MG63 (cell line): Measurements from ENCODE around the gene ZNF45. TPM values are rescaled to one million over a fixed set of nuclear protein-coding genes. Genes with fewer than 3 reads are reported as not detected.
A peak's percentile ranks its signal among the peaks of the same experiment; 100 is the strongest.
"Not testable (repeated sequence)": the region's sequence is repeated elsewhere in the genome, so short reads cannot be mapped to it uniquely, and the experiment has no call there.

Experiments used
- DNase-seq: peaks from one replicate; pipeline ENCODE4 v3.0.0-alpha.2; 2020
- H3K27me3 ChIP-seq: fragments of 250-450 bp; sonication (Bioruptor Pico); 2 replicates; pipeline ENCODE4 v1.5.1; 2020; ENCODE audit warnings: mild to moderate bottlenecking, moderate library complexity
- H3K36me3 ChIP-seq: fragments of 250-450 bp; sonication (Bioruptor Pico); 2 replicates; pipeline ENCODE4 v1.5.1; 2020; ENCODE audit warnings: mild to moderate bottlenecking, moderate library complexity
- H3K4me3 ChIP-seq: fragments of 250-450 bp; sonication (Bioruptor Pico); 2 replicates; pipeline ENCODE4 v1.5.1; 2020; ENCODE audit warnings: mild to moderate bottlenecking, moderate library complexity
- H3K9me3 ChIP-seq: fragments of 250-450 bp; sonication (Bioruptor Pico); 2 replicates; pipeline ENCODE4 v1.5.1; 2020; ENCODE audit warnings: mild to moderate bottlenecking, moderate library complexity
- total RNA-seq: library from RNA; depleted of rRNA; stranded (reverse); fragments of >200 nt; shearing (Covaris generic); gene quantifications from 2 replicates; pipeline ENCODE4 v1.2.3, GENCODE V29; 2014; ENCODE audit warnings: low replicate concordance; rRNA removed

ZNF45 gene
- total RNA-seq, result 6.8 and 8.6 TPM in 2 replicates

- H3K27me3 ChIP-seq, result no peaks in the 10 kb centered on the region
- H3K36me3 ChIP-seq, result peaks cover 28% of the 10 kb centered on the region
- DNase-seq, result peak; percentile 93
- H3K4me3 ChIP-seq, result peak within 1 kb of the TSS; percentile 75
- peaks cover 25% of the 10 kb centered on the region for H3K9me3 ChIP-seq
Measured at GRCh38 chr19:43934985-43935708, at the start of gene ZNF45. Gene ZNF45 (minus strand): TSS chr19:43935282. CDS start chr19:43922185, 13,097 bp downstream.

- Histone ChIP-seq H3K9me3 (peaks cover 6% of the 10 kb centered on the region; the same call in 1 of the 2 replicates), H3K36me3 (no peaks in the 10 kb centered on the region), H3K4me3 (peak overlapping the region; percentile 63), H3K27me3 (no peaks in the 10 kb centered on the region)
- no peak for DNase-seq
Measured at GRCh38 chr19:43984687-43985000, 49.6 kb upstream of the ZNF45 start.

GRCh38 chr19:43983912-43984686 is 49.0 kb upstream of the ZNF45 start, which contains the start of gene ZNF155:
Gene ZNF155 (plus strand): TSS chr19:43984188. CDS start chr19:43988544, 4,356 bp downstream.
- H3K4me3 ChIP-seq, result peak within 1 kb of the TSS; percentile 63
- DNase-seq, result peak; percentile 93
- H3K36me3 ChIP-seq, result no peaks in the 10 kb centered on the region

GRCh38 chr19:43983544-43983911 is 48.4 kb upstream of the ZNF45 start:
- no peak for DNase-seq
- no peaks in the 10 kb centered on the region for H3K36me3 ChIP-seq
- H3K9me3 ChIP-seq, result peaks cover 9% of the 10 kb centered on the region
- no peaks in the 10 kb centered on the region for H3K27me3 ChIP-seq
- peak overlapping the region; percentile 63 for H3K4me3 ChIP-seq

More at GRCh38 chr19:43983912-43984686, 49.0 kb upstream of the ZNF45 start, which contains the start of gene ZNF155:
- Histone ChIP-seq H3K9me3 (peaks cover 6% of the 10 kb centered on the region), H3K27me3 (no peaks in the 10 kb centered on the region)

- no peak for DNase-seq
- Histone ChIP-seq H3K9me3 (peaks cover 47% of the 10 kb centered on the region), H3K4me3 (no peak overlapping the region), H3K27me3 (no peaks in the 10 kb centered on the region), H3K36me3 (no peaks in the 10 kb centered on the region)
Measured at GRCh38 chr19:43976732-43977131, 41.6 kb upstream of the ZNF45 start.

GRCh38 chr19:43966079-43966694 is 31.1 kb upstream of the ZNF45 start:
- H3K36me3 ChIP-seq, result peaks cover 44% of the 10 kb centered on the region
- no peak overlapping the region for H3K4me3 ChIP-seq
- no peak for DNase-seq
- no peaks in the 10 kb centered on the region for H3K27me3 ChIP-seq
- peaks cover 71% of the 10 kb centered on the region for H3K9me3 ChIP-seq

GRCh38 chr19:43960411-43960810 is 25.3 kb upstream of the ZNF45 start:
- no peak for DNase-seq
- Histone ChIP-seq H3K36me3 (peaks cover 16% of the 10 kb centered on the region), H3K27me3 (no peaks in the 10 kb centered on the region), H3K4me3 (no peak overlapping the region), H3K9me3 (peaks cover 31% of the 10 kb centered on the region)

GRCh38 chr19:43957891-43958290 is 22.8 kb upstream of the ZNF45 start:
- DNase-seq, result no peak
- H3K27me3 ChIP-seq, result no peaks in the 10 kb centered on the region
- peaks cover 8% of the 10 kb centered on the region for H3K9me3 ChIP-seq
- no peaks in the 10 kb centered on the region; the same call in 1 of the 2 replicates for H3K36me3 ChIP-seq
- H3K4me3 ChIP-seq, result no peak overlapping the region

GRCh38 chr19:43956827-43957226 is 21.7 kb upstream of the ZNF45 start:
- Histone ChIP-seq H3K27me3 (no peaks in the 10 kb centered on the region), H3K9me3 (peaks cover 5% of the 10 kb centered on the region), H3K36me3 (no peaks in the 10 kb centered on the region; the same call in 1 of the 2 replicates), H3K4me3 (no peak overlapping the region)
- no peak for DNase-seq

GRCh38 chr19:43950834-43951645 is 16.0 kb upstream of the ZNF45 start, which contains the start of gene ZNF221:
Gene ZNF221 (plus strand): TSS chr19:43951228. CDS start chr19:43962727, 11,499 bp downstream.
- Histone ChIP-seq H3K9me3 (peaks cover 24% of the 10 kb centered on the region), H3K4me3 (peak within 1 kb of the TSS; percentile 59), H3K36me3 (no peaks in the 10 kb centered on the region), H3K27me3 (no peaks in the 10 kb centered on the region)
- DNase-seq, result peak; percentile 94

- H3K4me3 ChIP-seq, H3K27me3 ChIP-seq, DNase-seq, H3K36me3 ChIP-seq: not testable (repeated sequence)
- peaks cover 30% of the 10 kb centered on the region for H3K9me3 ChIP-seq
Measured at GRCh38 chr19:43949803-43950202, 14.7 kb upstream of the ZNF45 start.

GRCh38 chr19:43947412-43947811 is 12.3 kb upstream of the ZNF45 start:
- peaks cover 30% of the 10 kb centered on the region for H3K9me3 ChIP-seq
- not testable (repeated sequence) for H3K27me3 ChIP-seq, H3K4me3 ChIP-seq, DNase-seq, H3K36me3 ChIP-seq

- DNase-seq, result no peak
- Histone ChIP-seq H3K4me3 (no peak overlapping the region), H3K27me3 (no peaks in the 10 kb centered on the region), H3K36me3 (no peaks in the 10 kb centered on the region), H3K9me3 (peaks cover 32% of the 10 kb centered on the region)
Measured at GRCh38 chr19:43941209-43941608, 6.1 kb upstream of the ZNF45 start.

GRCh38 chr19:43940719-43941118 is 5.6 kb upstream of the ZNF45 start:
- no peak for DNase-seq
- no peaks in the 10 kb centered on the region for H3K36me3 ChIP-seq
- H3K4me3 ChIP-seq, result no peak overlapping the region
- H3K9me3 ChIP-seq, result peaks cover 32% of the 10 kb centered on the region
- no peaks in the 10 kb centered on the region for H3K27me3 ChIP-seq

- no peak overlapping the region for H3K4me3 ChIP-seq
- H3K36me3 ChIP-seq, result no peaks in the 10 kb centered on the region
- DNase-seq, result no peak
- no peaks in the 10 kb centered on the region for H3K27me3 ChIP-seq
- H3K9me3 ChIP-seq, result peaks cover 30% of the 10 kb centered on the region
Measured at GRCh38 chr19:43939557-43940260, 4.6 kb upstream of the ZNF45 start.

- H3K9me3 ChIP-seq, result peaks cover 30% of the 10 kb centered on the region
- DNase-seq, result no peak
- no peaks in the 10 kb centered on the region for H3K27me3 ChIP-seq
- H3K36me3 ChIP-seq, result peaks cover 17% of the 10 kb centered on the region
- no peak overlapping the region for H3K4me3 ChIP-seq
Measured at GRCh38 chr19:43936188-43936587, 1.1 kb upstream of the ZNF45 start.
